ENCODE data around the gene STK32C.

- TF ChIP-seq CTCF (IDR thresholded peaks at IDR 0.05) = no peak
- no peak for TF ChIP-seq POLR2A (IDR thresholded peaks at IDR 0.05)
These were observed 13.1 kb upstream of the STK32C start for GRCh38 chr10:132320654-132321469.
